Measurements from ENCODE around the gene CDC27. TPM values are rescaled to one million over a fixed set of nuclear protein-coding genes. Genes with fewer than 3 reads are reported as not detected.

The CDC27 gene
- total and polyA plus RNA-seq, 9 donors, result 20.5 to 76.8 (median 51.7) TPM

DNA sequence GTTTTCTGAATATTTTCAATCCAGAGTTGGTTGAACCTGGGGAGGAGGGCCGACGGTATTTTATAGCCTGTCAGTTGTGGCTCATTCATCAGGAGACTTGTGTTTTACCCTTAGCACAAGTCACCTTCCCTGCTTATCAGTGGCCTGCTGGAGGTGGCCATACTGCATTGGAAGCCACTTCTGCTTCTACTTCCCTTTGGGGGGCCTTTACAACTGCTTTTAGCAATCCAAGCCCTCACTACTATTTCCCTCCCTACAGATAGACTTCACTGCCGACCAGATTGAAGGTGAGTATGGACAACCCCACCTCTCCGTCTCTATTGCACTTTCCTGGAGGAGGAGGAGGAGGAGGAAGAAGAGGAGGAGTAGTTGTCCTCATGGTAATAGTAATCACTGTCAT is 24.4 kb upstream of the CDC27 start:
- H3K27me3 ChIP-seq, result no peaks in the 10 kb centered on the region
- no peak for DNase-seq
- no peaks in the 10 kb centered on the region for H3K36me3 ChIP-seq
- 81 to 88% (median 83%) methylated on average over 4 of the region's 4 CpGs for WGBS, 3 donors
- no peaks in the 10 kb centered on the region for H3K4me1 ChIP-seq (ENCODE audit: insufficient read depth)
- TF ChIP-seq, protein P1, sequence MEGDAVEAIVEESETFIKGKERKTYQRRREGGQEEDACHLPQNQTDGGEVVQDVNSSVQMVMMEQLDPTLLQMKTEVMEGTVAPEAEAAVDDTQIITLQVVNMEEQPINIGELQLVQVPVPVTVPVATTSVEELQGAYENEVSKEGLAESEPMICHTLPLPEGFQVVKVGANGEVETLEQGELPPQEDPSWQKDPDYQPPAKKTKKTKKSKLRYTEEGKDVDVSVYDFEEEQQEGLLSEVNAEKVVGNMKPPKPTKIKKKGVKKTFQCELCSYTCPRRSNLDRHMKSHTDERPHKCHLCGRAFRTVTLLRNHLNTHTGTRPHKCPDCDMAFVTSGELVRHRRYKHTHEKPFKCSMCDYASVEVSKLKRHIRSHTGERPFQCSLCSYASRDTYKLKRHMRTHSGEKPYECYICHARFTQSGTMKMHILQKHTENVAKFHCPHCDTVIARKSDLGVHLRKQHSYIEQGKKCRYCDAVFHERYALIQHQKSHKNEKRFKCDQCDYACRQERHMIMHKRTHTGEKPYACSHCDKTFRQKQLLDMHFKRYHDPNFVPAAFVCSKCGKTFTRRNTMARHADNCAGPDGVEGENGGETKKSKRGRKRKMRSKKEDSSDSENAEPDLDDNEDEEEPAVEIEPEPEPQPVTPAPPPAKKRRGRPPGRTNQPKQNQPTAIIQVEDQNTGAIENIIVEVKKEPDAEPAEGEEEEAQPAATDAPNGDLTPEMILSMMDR (IDR thresholded peaks at IDR 0.05), result no peak
- no peak for TF ChIP-seq EP300 (IDR thresholded peaks at IDR 0.05)
- no peak for TF ChIP-seq POLR2A (IDR thresholded peaks at IDR 0.05)
- no peak overlapping the region for H3K4me3 ChIP-seq
- intact Hi-C loops (cut with DNase I), result no loop called here
- H3K27ac ChIP-seq, result no peak overlapping the region
- H3K9me3 ChIP-seq, result no peaks in the 10 kb centered on the region

DNA sequence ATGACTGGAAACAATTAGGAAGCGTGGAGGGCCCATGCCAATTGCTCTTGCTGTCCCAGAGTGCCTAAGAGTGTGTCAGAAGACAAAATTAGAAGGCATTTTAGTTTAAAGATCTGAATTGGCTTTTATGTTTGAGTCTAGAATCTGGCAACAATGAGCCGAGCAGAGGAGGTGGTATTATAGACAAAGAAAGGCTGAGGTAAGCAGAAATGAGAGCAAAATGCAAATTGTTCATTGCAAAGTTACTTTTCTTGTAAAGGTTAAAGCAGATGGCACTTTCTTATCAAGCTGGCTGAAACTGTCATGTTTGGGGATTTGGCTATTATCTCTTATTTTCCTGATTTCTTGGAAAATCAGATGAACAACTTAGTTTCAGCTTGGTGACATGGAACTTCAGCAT is 23.4 kb upstream of the CDC27 start:
- no peaks in the 10 kb centered on the region for H3K36me3 ChIP-seq
- no peaks in the 10 kb centered on the region for H3K27me3 ChIP-seq
- no peaks in the 10 kb centered on the region for H3K4me1 ChIP-seq (ENCODE audit: insufficient read depth)
- H3K27ac ChIP-seq, result no peak overlapping the region
- TF ChIP-seq POLR2A (IDR thresholded peaks at IDR 0.05), result no peak
- TF ChIP-seq, protein P1 (IDR thresholded peaks at IDR 0.05), result no peak
- TF ChIP-seq EP300 (IDR thresholded peaks at IDR 0.05), result no peak
- 72 to 75% (median 73%) methylated on average over 2 of the region's 2 CpGs for WGBS, 3 donors
- no peak for DNase-seq
- no peak overlapping the region for H3K4me3 ChIP-seq
- intact Hi-C loops (cut with DNase I), result no loop called here
- no peaks in the 10 kb centered on the region for H3K9me3 ChIP-seq

- Histone ChIP-seq H3K9me3 (no peaks in the 10 kb centered on the region), H3K27ac (no peak overlapping the region), H3K27me3 (no peaks in the 10 kb centered on the region), H3K36me3 (no peaks in the 10 kb centered on the region), H3K4me3 (no peak overlapping the region), H3K4me1 (ENCODE audit: insufficient read depth) (peaks cover under 1% of the 10 kb centered on the region)
- TF ChIP-seq POLR2A (IDR thresholded peaks at IDR 0.05) (no peak), EP300 (IDR thresholded peaks at IDR 0.05) (no peak)
- TF ChIP-seq, protein P1 (IDR thresholded peaks at IDR 0.05), result no peak
- WGBS, 3 donors, result 77 to 88% (median 82%) methylated on average over 2 of the region's 2 CpGs
- intact Hi-C loops (cut with DNase I), result no loop called here
- DNase-seq, result no peak
Observed at GRCh38 chr17:47210779-47211178, 21.7 kb upstream of the CDC27 start.

GRCh38 chr17:47210105-47210504 is 21.0 kb upstream of the CDC27 start:
- H3K27ac ChIP-seq, result no peak overlapping the region
- WGBS, 3 donors, result 38 to 58% (median 47%) methylated on average over 3 of the region's 3 CpGs
- DNase-seq, result no peak
- H3K36me3 ChIP-seq, result no peaks in the 10 kb centered on the region
- H3K4me1 ChIP-seq (ENCODE audit: insufficient read depth), result peaks cover 4% of the 10 kb centered on the region
- H3K27me3 ChIP-seq, result no peaks in the 10 kb centered on the region
- no peak overlapping the region for H3K4me3 ChIP-seq
- intact Hi-C loops (cut with DNase I), result no loop called here
- H3K9me3 ChIP-seq, result no peaks in the 10 kb centered on the region
- TF ChIP-seq EP300 (IDR thresholded peaks at IDR 0.05) (no peak), POLR2A (IDR thresholded peaks at IDR 0.05) (no peak)
- TF ChIP-seq, protein P1 (IDR thresholded peaks at IDR 0.05), result no peak
